ENCODE results near the gene PRR18.

Gene PRR18

DNA sequence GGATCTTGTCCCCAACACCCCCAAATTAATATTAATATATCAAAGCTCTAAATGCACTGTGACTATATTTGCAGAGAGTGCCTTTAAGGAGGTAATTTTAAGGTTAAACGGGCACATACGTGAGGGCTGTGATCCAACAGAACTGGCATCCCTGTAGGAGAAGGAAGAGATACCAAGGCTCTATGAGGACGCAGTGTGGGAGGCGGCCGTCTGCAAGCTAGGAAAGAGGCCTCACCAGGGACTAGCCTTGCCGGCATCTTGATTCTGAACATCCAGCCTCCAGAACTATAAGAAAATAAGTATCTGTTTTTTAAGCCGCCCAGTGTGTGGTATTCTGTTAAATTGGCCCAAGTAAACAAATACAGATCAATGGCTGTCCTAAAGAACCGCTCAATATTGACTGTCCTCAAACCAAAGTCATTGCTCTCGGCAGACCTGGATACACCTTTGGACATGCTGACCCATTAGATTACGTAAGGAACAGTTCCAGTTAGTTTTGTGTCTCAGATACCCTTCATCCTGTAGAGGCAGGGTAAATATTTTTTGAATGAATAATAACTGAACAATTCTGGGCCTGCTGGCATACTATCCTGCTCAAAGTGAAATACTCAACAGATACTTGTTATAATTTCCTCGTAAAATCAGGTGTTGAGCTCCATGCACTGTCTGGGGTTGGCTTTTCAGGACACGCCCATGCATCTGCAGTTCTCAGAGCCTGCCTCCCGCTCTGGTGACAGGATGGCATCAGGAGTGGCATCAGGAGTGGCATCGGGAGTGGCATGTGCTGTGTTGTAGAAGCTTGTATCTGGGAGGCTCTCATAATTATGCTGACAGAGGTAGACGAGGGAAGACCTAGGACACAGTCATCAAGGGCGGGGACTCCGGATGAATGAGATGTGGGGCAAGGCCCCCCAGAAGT is 6.3 kb downstream of the PRR18 start:
- no peak overlapping the region for H3K27ac ChIP-seq
- no peak for TF ChIP-seq ZFX (IDR thresholded peaks at IDR 0.05; ENCODE audit: borderline replicate concordance)
- TF ChIP-seq, protein P1, sequence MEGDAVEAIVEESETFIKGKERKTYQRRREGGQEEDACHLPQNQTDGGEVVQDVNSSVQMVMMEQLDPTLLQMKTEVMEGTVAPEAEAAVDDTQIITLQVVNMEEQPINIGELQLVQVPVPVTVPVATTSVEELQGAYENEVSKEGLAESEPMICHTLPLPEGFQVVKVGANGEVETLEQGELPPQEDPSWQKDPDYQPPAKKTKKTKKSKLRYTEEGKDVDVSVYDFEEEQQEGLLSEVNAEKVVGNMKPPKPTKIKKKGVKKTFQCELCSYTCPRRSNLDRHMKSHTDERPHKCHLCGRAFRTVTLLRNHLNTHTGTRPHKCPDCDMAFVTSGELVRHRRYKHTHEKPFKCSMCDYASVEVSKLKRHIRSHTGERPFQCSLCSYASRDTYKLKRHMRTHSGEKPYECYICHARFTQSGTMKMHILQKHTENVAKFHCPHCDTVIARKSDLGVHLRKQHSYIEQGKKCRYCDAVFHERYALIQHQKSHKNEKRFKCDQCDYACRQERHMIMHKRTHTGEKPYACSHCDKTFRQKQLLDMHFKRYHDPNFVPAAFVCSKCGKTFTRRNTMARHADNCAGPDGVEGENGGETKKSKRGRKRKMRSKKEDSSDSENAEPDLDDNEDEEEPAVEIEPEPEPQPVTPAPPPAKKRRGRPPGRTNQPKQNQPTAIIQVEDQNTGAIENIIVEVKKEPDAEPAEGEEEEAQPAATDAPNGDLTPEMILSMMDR (IDR thresholded peaks at IDR 0.05): no peak

DNA sequence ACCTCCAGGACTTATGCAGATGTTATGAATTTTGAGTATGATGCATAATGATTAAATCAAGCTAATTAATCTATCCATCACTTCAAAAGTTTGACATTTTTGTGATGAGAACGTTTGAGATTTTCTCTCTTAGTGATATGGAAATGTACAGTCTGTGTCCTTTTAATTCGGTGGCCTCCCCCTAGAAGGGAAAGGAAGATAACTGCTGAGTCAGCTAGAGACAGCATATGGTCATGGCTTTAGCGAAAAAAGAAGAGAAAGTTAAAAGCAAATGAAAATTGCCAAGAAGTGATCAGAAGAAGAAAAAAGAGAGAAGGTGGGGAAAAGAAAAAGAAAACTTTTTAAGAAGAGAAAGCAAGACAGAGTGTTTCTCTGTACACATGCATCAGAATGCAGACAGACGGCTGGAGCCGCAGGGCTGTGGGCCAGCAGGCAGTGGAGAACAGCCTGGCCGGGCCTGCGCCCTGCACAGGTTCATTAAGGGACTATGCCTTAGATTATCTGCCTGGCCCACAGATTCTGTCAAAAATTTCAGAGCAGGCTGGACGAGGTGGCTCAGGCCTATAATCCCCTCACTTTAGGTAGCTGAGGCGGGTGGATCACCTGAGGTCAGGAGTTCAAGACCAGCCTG is 7.7 kb downstream of the PRR18 start:
- H3K27ac ChIP-seq: no peak overlapping the region
- TF ChIP-seq, protein P1 (IDR thresholded peaks at IDR 0.05): no peak
- no peak for TF ChIP-seq ZFX (IDR thresholded peaks at IDR 0.05; ENCODE audit: borderline replicate concordance)

DNA sequence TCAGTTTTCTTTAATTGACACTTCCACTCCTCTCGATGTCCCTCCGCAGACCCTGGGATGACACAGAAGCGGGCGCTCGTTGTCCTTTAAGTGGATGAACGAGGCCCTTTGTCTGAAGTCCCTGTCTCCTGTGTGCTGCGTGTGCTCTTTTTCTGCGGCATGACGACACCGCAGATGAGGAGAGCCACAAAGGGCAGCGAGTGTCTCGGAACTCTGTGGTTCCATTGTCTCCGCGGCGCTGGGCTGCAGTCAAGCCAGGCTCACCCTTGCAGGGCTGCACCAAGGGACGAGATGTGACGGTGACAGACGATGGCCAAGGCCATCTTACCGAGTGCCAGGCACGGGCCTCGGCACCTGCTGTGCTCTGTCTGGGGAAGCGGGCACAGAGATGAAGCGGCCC is 10.6 kb downstream of the PRR18 start:
- TF ChIP-seq, protein P1 (IDR thresholded peaks at IDR 0.05): no peak
- no peak for TF ChIP-seq ZFX (IDR thresholded peaks at IDR 0.05; ENCODE audit: borderline replicate concordance)
- no peak overlapping the region for H3K27ac ChIP-seq

DNA sequence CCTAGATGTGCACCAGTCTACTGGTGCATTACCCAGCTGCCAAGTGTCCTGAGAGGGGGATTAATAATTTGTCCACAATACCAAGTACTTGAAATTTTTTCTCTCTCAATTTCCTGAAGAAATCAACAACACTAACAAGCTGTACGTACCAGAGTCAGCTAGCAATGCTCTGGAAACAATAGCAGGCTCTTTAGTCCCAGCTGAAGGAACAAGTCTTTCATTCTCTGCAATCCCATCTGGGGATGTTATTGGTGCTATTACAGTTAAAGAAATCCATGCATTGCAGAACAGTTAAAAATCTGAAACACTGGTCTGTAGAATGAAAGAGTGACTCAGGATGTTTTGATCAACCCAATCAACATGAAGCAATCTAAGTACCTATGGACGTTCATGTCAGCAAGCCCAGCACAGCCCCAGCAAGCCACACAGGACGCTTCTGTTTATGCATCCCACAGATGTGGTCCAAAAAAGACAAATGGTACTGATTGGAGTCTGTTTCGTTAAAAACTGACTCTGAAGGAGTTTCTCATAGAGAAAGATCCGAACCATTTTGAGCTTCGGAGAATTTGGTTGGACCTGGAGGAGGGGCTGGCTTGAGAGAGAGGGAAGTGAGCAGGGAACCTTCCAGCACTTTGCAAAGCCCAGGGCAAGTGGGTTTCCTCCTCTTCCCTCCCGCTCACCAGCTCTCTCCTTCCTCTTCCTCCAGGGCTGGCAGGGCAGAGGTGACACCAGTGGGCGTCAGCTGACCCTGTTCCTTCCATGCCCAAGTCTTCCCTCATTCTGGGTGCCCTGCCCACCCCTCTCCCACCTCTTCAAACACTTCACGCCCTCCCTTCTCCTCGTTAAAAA is 11.9 kb downstream of the PRR18 start:
- no peak overlapping the region for H3K27ac ChIP-seq
- TF ChIP-seq, protein P1 (IDR thresholded peaks at IDR 0.05): no peak
- TF ChIP-seq ZFX (IDR thresholded peaks at IDR 0.05; ENCODE audit: borderline replicate concordance): no peak

DNA sequence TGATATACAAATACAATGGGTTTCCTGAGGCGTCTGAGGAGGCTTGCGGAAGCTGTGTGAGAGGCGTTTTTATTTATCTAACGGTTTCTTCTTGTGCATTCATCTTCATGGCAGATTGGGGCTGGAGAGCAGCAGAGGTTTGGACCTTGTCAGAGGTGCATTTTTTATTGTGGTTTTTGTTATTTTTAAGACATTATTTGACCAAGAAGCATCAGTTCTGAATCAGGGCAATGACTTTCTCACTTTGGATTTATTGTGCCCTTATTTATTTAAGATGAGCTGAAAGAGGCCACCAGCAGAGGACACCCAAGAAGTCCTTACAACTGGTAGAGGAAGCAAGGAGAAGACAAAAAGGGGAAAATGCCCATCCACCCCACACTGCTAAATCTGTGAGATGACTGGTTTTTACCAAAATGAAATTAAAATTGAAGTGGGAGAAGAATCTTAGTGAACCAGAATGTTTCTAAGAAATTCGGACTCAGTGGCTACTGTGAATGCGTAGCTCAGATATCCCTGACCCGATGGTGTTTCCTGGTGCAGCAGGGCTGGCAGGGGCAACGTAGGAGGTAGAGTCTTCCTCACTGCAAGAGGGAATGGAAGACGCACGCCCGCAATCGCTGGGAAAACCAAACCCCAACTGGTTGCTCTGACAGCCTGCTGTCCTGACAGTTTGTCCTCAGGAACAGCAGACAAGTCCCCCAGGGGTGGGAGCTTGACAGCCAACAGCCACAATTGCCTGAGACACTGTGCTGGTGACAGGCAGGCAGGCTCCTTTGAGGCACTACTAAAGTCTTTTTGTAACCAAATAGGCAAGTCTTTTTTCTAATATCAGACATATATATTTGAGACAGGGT is 14.2 kb downstream of the PRR18 start:
- no peak for TF ChIP-seq ZFX (IDR thresholded peaks at IDR 0.05; ENCODE audit: borderline replicate concordance)
- no peak overlapping the region for H3K27ac ChIP-seq

DNA sequence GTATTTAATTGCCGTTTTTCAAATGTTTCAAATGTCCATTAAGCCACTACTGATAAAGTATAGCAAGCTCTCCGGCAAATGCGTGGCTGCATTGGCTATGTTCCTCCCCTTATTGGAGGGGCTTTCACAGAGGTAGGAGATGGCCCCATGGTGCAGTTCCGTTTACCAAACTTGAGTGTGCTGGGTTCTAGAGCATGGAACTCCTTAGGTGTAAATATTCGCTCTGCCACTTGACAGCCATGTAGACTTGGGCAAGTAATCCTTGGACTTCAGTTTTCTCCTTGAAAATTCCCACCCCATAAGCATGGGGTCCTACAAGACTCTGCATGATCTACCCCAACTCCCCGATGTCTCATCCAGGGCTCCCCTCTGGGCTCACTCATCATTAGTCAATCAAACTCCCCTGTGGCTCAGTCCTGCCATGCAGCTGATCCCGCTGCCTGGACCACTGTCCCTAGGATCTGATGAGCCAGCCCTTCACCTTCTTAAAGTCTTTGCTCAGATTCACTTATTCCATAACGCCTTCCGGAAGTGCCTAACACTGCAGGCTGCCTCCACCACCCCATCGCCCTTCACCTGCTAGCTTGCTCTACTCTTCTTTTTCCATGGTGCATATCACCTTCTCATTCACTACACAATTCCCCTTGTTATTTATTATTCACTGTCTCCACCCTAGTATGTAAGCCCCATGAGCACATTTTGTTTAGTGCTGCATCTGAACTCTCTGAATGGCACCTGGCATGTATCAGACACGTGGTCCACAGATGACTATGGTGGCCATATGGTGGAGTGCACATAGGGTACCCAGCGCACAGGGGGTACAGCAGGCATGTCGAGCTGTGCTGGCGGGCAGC is 18.8 kb downstream of the PRR18 start:
- no peak overlapping the region for H3K27ac ChIP-seq
- TF ChIP-seq, protein P1 (IDR thresholded peaks at IDR 0.05): no peak
- TF ChIP-seq ZFX (IDR thresholded peaks at IDR 0.05; ENCODE audit: borderline replicate concordance): no peak

Data from 22Rv1 (cell line).